T-cell (primary cell): Measurements from ENCODE around the gene OR51D1. TPM values are rescaled to one million over a fixed set of nuclear protein-coding genes. Genes with fewer than 3 reads are reported as not detected.

ENCODE experiments used
- ATAC-seq, 4 experiments: fragments of 200-7000 bp in 3 of 4; fragments of 150-1000 bp in 1 of 4; cut with Tn5 transposase; replicated peaks in 1 of 4; 1 replicate in 3 of 4; 2 replicates in 1 of 4; pipeline ENCODE4 v1.10.0; 2021; ENCODE audit warnings: moderate library complexity in 3 of 4, mild to moderate bottlenecking in 2 of 4, moderate number of reproducible peaks in 1 of 4
- CTCF ChIA-PET, 2 donors: fragments of 300-600 bp; sonication (Branson Sonifier 250); formaldehyde crosslinking; loops; one replicate each; lab custom pipeline; 2022; ENCODE audit warnings: antibody characterized with exemption in 2 of 2; lab: Charles Lee
- POLR2A ChIA-PET, 2 donors: fragments of 300-600 bp; sonication (Branson Sonifier 250); formaldehyde crosslinking; loops; one replicate each; lab custom pipeline; 2022; ENCODE audit warnings: antibody characterized with exemption in 2 of 2; lab: Charles Lee
- DNase-seq, 35 experiments: peaks; one replicate each; pipeline versions ENCODE4 v3.0.0 to v3.0.0-alpha.2; 2013 to 2023
- H3K27ac ChIP-seq: one replicate; pipeline ENCODE4 v1.5.1; 2013; ENCODE audit warnings: low read length
- H3K27me3 ChIP-seq, 2 experiments: replicated peaks in 1 of 2; 1 replicate in 1 of 2; 2 replicates in 1 of 2; pipeline versions ENCODE4 v1.6.1 to v1.7.0; 2013; ENCODE audit warnings: low read length in 1 of 2, mixed read lengths in 1 of 2; ENCODE audit not compliant: control insufficient read depth in 2 of 2, insufficient read depth in 2 of 2; ENCODE audit errors: extremely low read depth in 1 of 2
- H3K36me3 ChIP-seq, 2 donors: 1 replicate in 1 of 2; 2 replicates in 1 of 2; pipeline versions ENCODE4 v1.6.1 to v1.7.0; 2013; ENCODE audit warnings: low read length in 1 of 2; ENCODE audit not compliant: control insufficient read depth in 2 of 2, insufficient read depth in 1 of 2; ENCODE audit errors: extremely low read depth in 1 of 2
- H3K4me1 ChIP-seq, 2 experiments: 1 replicate in 1 of 2; 2 replicates in 1 of 2; pipeline versions ENCODE4 v1.6.1 to v1.7.0; 2013; ENCODE audit warnings: low read length in 2 of 2, mixed read lengths in 1 of 2; ENCODE audit not compliant: insufficient read depth in 2 of 2, control insufficient read depth in 1 of 2; ENCODE audit errors: extremely low read depth in 1 of 2
- H3K4me3 ChIP-seq, 2 donors: 1 replicate in 1 of 2; 2 replicates in 1 of 2; pipeline versions ENCODE4 v1.5.1 to v1.7.0; 2013; ENCODE audit warnings: mild to moderate bottlenecking in 2 of 2, low read length in 1 of 2, moderate library complexity in 1 of 2; ENCODE audit not compliant: control insufficient read depth in 1 of 2; ENCODE audit errors: extremely low read depth in 1 of 2
- H3K9me3 ChIP-seq: 2 replicates; pipeline ENCODE4 v1.7.0; 2013
- H3K27ac Mint-ChIP-seq, 2 donors: one replicate each; pipeline ENCODE4 v1.8.0; 2020 to 2021; ENCODE audit warnings: mild to moderate bottlenecking in 2 of 2, mixed read lengths in 2 of 2
- H3K27me3 Mint-ChIP-seq, 2 donors: one replicate each; pipeline ENCODE4 v1.8.0; 2021 to 2022; ENCODE audit warnings: mixed read lengths in 2 of 2
- H3K36me3 Mint-ChIP-seq: one replicate; pipeline ENCODE4 v1.8.0; 2021; ENCODE audit warnings: mixed read lengths
- H3K4me1 Mint-ChIP-seq, 3 donors: one replicate each; pipeline ENCODE4 v1.8.0; 2020 to 2022; ENCODE audit warnings: mixed read lengths in 3 of 3, mild to moderate bottlenecking in 1 of 3
- H3K4me3 Mint-ChIP-seq, 3 donors: one replicate each; pipeline ENCODE4 v1.8.0; 2020 to 2022; ENCODE audit warnings: mild to moderate bottlenecking in 3 of 3, mixed read lengths in 3 of 3, moderate library complexity in 3 of 3
- H3K9me3 Mint-ChIP-seq, 3 donors: one replicate each; pipeline ENCODE4 v1.8.0; 2020 to 2022; ENCODE audit warnings: mixed read lengths in 3 of 3
- WGBS: methylation state at CpG from one replicate; pipeline ENCODE4 v1.1.5; 2013; ENCODE audit warnings: missing lambda C conversion rate; ENCODE audit not compliant: insufficient coverage; 5-methylcytosine and 5-hydroxymethylcytosine counted together
- total RNA-seq, 35 experiments: library from RNA in 6 of 35; stranded (reverse) in 6 of 35; fragments of 120-200 nt in 1 of 35; gene quantifications; one replicate each; pipeline versions ENCODE4 v1.2.1 to v1.2.4 and lab custom pipeline; 2013 to 2026

The OR51D1 gene
- total RNA-seq, 5 donors from 2014 or later (not counting 1 experiment from before 2014, with no cell fraction given): not detected

GRCh38 chr11:4654635-4655369 is 17.5 kb downstream of the OR51D1 start:
- Mint-ChIP-seq H3K9me3 (peaks cover 0 to 7% (median 0%) of the 10 kb centered on the region in 3 donors), H3K4me1 (peaks cover 0 to 3% (median 3%) of the 10 kb centered on the region in 3 donors), H3K27ac (no peak overlapping the region), H3K36me3 (no peaks in the 10 kb centered on the region), H3K27me3 (peaks cover 3 to 21% of the 10 kb centered on the region in 2 donors), H3K4me3 (no peak overlapping the region)
- Histone ChIP-seq H3K27ac (no peak overlapping the region), H3K36me3 (no peaks in the 10 kb centered on the region), H3K4me1 (no peaks in the 10 kb centered on the region), H3K4me3 (no peak overlapping the region), H3K27me3 (peaks cover 0 to 4% of the 10 kb centered on the region in 2 experiments), H3K9me3 (no peaks in the 10 kb centered on the region)
- DNase-seq: no peak
- no peak for ATAC-seq
- ChIA-PET CTCF (no interaction called here), POLR2A (no interaction called here)
- 100% methylated on average over 1 of the region's 2 CpGs for WGBS

DNA sequence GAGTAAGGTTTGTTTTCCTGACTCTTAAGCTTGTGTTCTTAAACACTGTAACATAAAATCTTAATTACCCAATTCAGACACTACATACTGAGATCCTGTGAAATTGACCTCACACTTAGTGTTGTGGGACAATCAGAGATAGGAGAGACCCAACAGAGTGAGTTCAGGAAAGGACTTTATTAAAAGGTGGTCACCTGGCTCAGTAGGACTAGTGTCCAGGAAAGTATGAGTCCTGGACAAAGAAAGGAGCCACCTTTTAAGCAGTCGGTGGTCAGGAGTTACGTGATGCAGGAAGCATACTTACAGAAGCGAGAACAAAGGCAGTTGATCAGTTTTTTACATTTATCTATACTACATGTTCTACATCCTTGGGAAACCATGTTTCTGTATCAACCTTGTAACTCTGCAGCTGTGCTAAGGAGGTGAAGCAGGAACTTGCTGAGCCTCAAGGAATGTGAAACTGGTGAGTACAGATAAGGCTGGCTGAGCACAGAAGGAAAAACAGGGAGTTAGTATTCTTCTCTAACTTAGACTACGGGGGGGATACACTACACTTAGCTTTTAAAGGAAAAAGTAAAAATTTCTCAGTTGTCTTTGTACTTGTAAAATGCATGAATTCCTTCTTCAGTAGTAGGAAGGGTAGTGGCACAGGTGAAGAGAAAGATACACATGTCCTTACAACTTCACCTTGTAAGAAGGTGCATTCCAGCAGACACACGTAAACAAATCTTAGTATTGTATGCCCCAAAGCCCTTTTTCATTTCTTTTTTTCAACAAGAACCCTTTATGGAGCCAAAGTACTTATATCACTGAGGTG is 21.6 kb downstream of the OR51D1 start:
- no peak for ATAC-seq
- no peak for DNase-seq
- Histone ChIP-seq H3K27me3 (peaks cover 0 to 15% of the 10 kb centered on the region in 2 experiments), H3K36me3 (no peaks in the 10 kb centered on the region), H3K4me1 (no peaks in the 10 kb centered on the region), H3K4me3 (no peak overlapping the region), H3K27ac (no peak overlapping the region), H3K9me3 (no peaks in the 10 kb centered on the region)
- ChIA-PET CTCF (no interaction called here), POLR2A (no interaction called here)
- peaks cover 19 to 20% of the 10 kb centered on the region in 2 donors for H3K27me3 Mint-ChIP-seq
- H3K27ac Mint-ChIP-seq: no peak overlapping the region
- no peaks in the 10 kb centered on the region for H3K9me3 Mint-ChIP-seq
- no peaks in the 10 kb centered on the region for H3K36me3 Mint-ChIP-seq
- WGBS: no CpG with 5 or more reads among the region's 5 CpGs
- H3K4me3 Mint-ChIP-seq: no peak overlapping the region
- peaks cover 0 to 3% (median 3%) of the 10 kb centered on the region in 3 donors for H3K4me1 Mint-ChIP-seq

DNA sequence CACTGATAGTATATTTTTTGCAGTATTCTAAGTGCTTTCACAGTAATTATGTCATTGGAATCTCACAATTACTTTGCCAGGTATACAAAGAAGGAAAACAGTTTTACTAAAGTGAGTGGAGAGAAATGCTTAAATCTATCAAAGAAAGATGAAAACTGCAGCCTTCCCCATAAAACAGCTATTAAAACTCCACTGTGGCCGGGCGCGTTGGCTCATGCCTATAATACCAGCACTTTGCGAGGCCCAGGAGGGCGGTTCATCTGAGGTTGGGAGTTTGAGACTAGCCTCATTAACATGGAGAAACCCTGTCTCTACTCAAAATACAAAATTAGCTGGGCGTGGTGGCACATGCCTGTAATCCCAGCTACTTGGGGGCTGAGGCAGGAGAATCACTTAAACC is 25.6 kb downstream of the OR51D1 start:
- Histone ChIP-seq H3K27me3 (peaks cover 0 to 11% of the 10 kb centered on the region in 2 experiments), H3K4me3 (no peak overlapping the region), H3K4me1 (no peaks in the 10 kb centered on the region), H3K27ac (no peak overlapping the region), H3K36me3 (no peaks in the 10 kb centered on the region), H3K9me3 (no peaks in the 10 kb centered on the region)
- ChIA-PET POLR2A (no interaction called here), CTCF (no interaction called here)
- no CpG with 5 or more reads among the region's 6 CpGs for WGBS
- ATAC-seq (no peak), DNase-seq (no peak)
- Mint-ChIP-seq H3K4me1 (no peaks in the 10 kb centered on the region), H3K4me3 (no peak overlapping the region), H3K36me3 (no peaks in the 10 kb centered on the region), H3K27me3 (peaks cover 18 to 22% of the 10 kb centered on the region in 2 donors), H3K9me3 (no peaks in the 10 kb centered on the region), H3K27ac (no peak overlapping the region)

DNA sequence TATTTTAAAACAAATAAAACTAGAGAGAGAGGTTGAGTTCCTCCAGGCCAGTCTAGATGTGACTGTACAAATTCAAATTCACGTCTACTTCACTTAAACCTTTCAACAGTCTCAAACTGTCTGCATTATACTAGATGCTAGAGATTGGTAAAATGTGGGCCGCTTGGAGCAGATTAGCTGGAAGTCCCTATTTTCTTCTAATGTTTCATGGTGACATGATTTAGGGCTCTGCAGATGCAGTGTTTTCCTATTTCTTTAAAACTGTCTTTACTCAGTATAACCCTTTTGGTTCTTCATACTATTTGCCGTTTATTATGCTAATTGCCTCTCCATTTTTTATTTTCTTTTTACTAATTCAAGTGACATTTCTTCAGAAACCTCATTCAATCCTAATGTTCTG is 26.9 kb downstream of the OR51D1 start:
- POLR2A ChIA-PET: no interaction called here
- no peaks in the 10 kb centered on the region for H3K9me3 Mint-ChIP-seq
- H3K4me1 ChIP-seq: no peaks in the 10 kb centered on the region
- no peaks in the 10 kb centered on the region for H3K36me3 Mint-ChIP-seq
- no peak overlapping the region for H3K27ac Mint-ChIP-seq
- peaks cover 0 to 11% of the 10 kb centered on the region in 2 experiments for H3K27me3 ChIP-seq
- peaks cover 18 to 19% of the 10 kb centered on the region in 2 donors for H3K27me3 Mint-ChIP-seq
- H3K4me3 ChIP-seq: no peak overlapping the region
- H3K27ac ChIP-seq: no peak overlapping the region
- 100% methylated on average over 1 of the region's 3 CpGs for WGBS
- CTCF ChIA-PET: no interaction called here
- ATAC-seq (no peak), DNase-seq (no peak)
- no peaks in the 10 kb centered on the region for H3K9me3 ChIP-seq
- no peaks in the 10 kb centered on the region for H3K4me1 Mint-ChIP-seq
- H3K4me3 Mint-ChIP-seq: no peak overlapping the region
- no peaks in the 10 kb centered on the region for H3K36me3 ChIP-seq

DNA sequence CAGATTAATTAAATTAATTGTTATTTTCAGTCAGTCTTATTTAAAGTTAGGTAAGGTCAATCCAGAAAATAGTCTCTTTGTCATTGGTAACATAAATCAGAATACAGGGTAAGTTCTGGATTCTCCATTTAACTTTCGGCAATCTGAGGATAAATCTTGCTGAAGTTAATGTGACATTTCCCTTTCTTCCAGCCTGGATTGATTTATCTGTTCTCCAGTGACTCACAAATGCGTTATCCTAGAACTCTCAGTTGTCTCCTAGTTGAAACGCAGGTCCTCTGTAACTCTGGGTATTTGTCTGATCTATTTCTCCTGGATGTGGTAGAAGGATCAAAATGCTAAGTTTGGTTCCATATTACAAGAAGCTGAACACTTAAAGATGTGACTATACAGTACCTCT is 27.5 kb downstream of the OR51D1 start:
- H3K27ac ChIP-seq: no peak overlapping the region
- no peaks in the 10 kb centered on the region for H3K9me3 Mint-ChIP-seq
- no peaks in the 10 kb centered on the region for H3K9me3 ChIP-seq
- H3K4me1 ChIP-seq: no peaks in the 10 kb centered on the region
- peaks cover 0 to 11% of the 10 kb centered on the region in 2 experiments for H3K27me3 ChIP-seq
- H3K27ac Mint-ChIP-seq: no peak overlapping the region
- 80% methylated on average over 1 of the region's 3 CpGs for WGBS
- H3K4me3 ChIP-seq: no peak overlapping the region
- ChIA-PET POLR2A (no interaction called here), CTCF (no interaction called here)
- H3K27me3 Mint-ChIP-seq: peaks cover 18 to 19% of the 10 kb centered on the region in 2 donors
- no peak overlapping the region for H3K4me3 Mint-ChIP-seq
- no peak for ATAC-seq
- H3K4me1 Mint-ChIP-seq: no peaks in the 10 kb centered on the region
- no peaks in the 10 kb centered on the region for H3K36me3 Mint-ChIP-seq
- H3K36me3 ChIP-seq: no peaks in the 10 kb centered on the region
- no peak for DNase-seq

DNA sequence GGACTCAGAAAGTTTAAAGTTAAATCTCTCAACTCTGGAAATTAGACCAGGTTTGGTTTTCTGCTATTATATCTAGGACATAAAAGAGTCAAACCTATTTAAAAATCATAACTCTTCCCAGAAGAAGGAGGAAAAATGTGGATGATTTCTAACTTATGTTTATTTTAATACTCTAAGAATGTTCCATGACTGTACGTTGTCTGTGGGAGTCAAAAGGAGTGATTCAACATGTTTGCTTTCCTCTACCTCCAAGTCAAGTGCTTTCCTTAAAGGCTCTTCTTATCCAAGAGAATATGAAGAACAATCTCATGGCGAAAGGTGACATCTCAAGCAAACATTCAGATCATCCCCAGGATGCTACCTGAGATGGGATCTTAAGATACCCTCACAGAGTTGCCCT is 28.1 kb downstream of the OR51D1 start:
- Mint-ChIP-seq H3K27ac (no peak overlapping the region), H3K36me3 (no peaks in the 10 kb centered on the region), H3K9me3 (no peaks in the 10 kb centered on the region), H3K4me1 (no peaks in the 10 kb centered on the region), H3K27me3 (peaks cover 14 to 19% of the 10 kb centered on the region in 2 donors), H3K4me3 (no peak overlapping the region)
- 60% methylated on average over 1 of the region's 2 CpGs for WGBS
- DNase-seq (no peak), ATAC-seq (no peak)
- ChIA-PET POLR2A (no interaction called here), CTCF (no interaction called here)
- no peaks in the 10 kb centered on the region for H3K9me3 ChIP-seq
- peaks cover 0 to 11% of the 10 kb centered on the region in 2 experiments for H3K27me3 ChIP-seq
- H3K36me3 ChIP-seq: no peaks in the 10 kb centered on the region
- H3K4me3 ChIP-seq: no peak overlapping the region
- no peaks in the 10 kb centered on the region for H3K4me1 ChIP-seq
- no peak overlapping the region for H3K27ac ChIP-seq
